Measurements from ENCODE around the gene FBXL13. TPM values are rescaled to one million over a fixed set of nuclear protein-coding genes. Genes with fewer than 3 reads are reported as not detected.

Gene FBXL13
- total and polyA plus RNA-seq, 2 of the 8 experiments (the other 6 are each of a cell fraction or from before 2014, with no cell fraction given) = 1.2 to 2.8 TPM

GRCh38 chr7:102990642-102991041 is 84.0 kb downstream of the FBXL13 start:
- Histone ChIP-seq H2BK12ac (ENCODE audit: low read depth, low read length) (no peak overlapping the region), H2AK5ac (ENCODE audit: low read depth, low read length) (no peak overlapping the region), H3K23me2 (ENCODE audit: low read depth, low read length) (no peaks in the 10 kb centered on the region), H2BK15ac (ENCODE audit: low read length) (no peak overlapping the region), H3K4me2 (ENCODE audit: insufficient read depth in 1 of 2, low read depth in 2 of 2, low read length in 2 of 2) (no peak overlapping the region), H3K79me2 (ENCODE audit: control insufficient read depth in 1 of 2, insufficient read depth in 2 of 2, low read length in 2 of 2) (no peaks in the 10 kb centered on the region), H3K27me3 (replicated peaks in 1 of 4; ENCODE audit: control insufficient read depth in 3 of 4, extremely low read depth in 1 of 4, insufficient read depth in 3 of 4, low read length in 3 of 4) (no peaks in the 10 kb centered on the region; a peak in 1 of 7 replicates), H3K18ac (ENCODE audit: extremely low read depth, low read length) (no peak overlapping the region), H2BK5ac (ENCODE audit: low read depth, low read length) (no peak overlapping the region), H3K56ac (replicated peaks; ENCODE audit: insufficient read length, low read depth, low read length) (no peak overlapping the region), H3K36me3 (ENCODE audit: control insufficient read depth in 2 of 4, insufficient read depth in 4 of 4, low read length in 3 of 4) (no peaks in the 10 kb centered on the region), H4K91ac (replicated peaks; ENCODE audit: insufficient read length, low read length) (no peak overlapping the region), H3K4ac (replicated peaks; ENCODE audit: insufficient read length, low read depth, low read length) (no peak overlapping the region), H3K23ac (ENCODE audit: insufficient read length) (no peak overlapping the region), H4K5ac (ENCODE audit: insufficient read length, low read depth, low read length) (no peak overlapping the region), H3K9ac (replicated peaks in 1 of 4; ENCODE audit: extremely low read depth in 1 of 4, low read depth in 3 of 4, low read length in 3 of 4) (no peak overlapping the region), H4K20me1 (replicated peaks in 1 of 2; ENCODE audit: control insufficient read depth in 1 of 2, insufficient read depth in 2 of 2, low read length in 2 of 2) (no peaks in the 10 kb centered on the region), H4K8ac (ENCODE audit: extremely low read depth, insufficient read depth, low read length) (no peak overlapping the region), H2BK20ac (ENCODE audit: low read length) (no peak overlapping the region), H3K79me1 (ENCODE audit: low read depth, low read length) (no peaks in the 10 kb centered on the region), H3K27ac (ENCODE audit: low read depth, low read length) (no peak overlapping the region), H3K4me3 (ENCODE audit: extremely low read depth in 1 of 4, insufficient read depth in 2 of 4, low read depth in 3 of 4, low read length in 4 of 4) (no peak overlapping the region), H3K9me3 (ENCODE audit: insufficient read depth in 2 of 2, low read depth in 1 of 2, low read length in 1 of 2) (peaks cover 0 to 3% of the 10 kb centered on the region in 2 experiments; a peak in 2 of 4 replicates), H2AFZ (ENCODE audit: low read length) (no peak overlapping the region), H3K14ac (ENCODE audit: insufficient read length) (no peak overlapping the region), H3K4me1 (replicated peaks in 1 of 4; ENCODE audit: control insufficient read depth in 3 of 4, insufficient read depth in 4 of 4, low read length in 3 of 4) (no peaks in the 10 kb centered on the region), H2BK120ac (replicated peaks; ENCODE audit: low read depth, low read length) (no peak overlapping the region)
- DNase-seq (ENCODE audit: low read depth in 1 of 2, low spot score in 2 of 2) = no peak
- ChIA-PET POLR2A (ENCODE audit: partially characterized antibody) (no interaction called here), CTCF (ENCODE audit: partially characterized antibody) (interaction anchor here (1.1 kb wide), 1 partner anchor 76 kb away, joined by 3 read pairs; no protein-coding TSS in a partner anchor)
- no peak for FAIRE-seq
- no peak for TF ChIP-seq CBX5 (IDR thresholded peaks at IDR 0.05; ENCODE audit: low read depth, low read length)
- TF ChIP-seq FOSL1 (IDR thresholded peaks at IDR 0.05; ENCODE audit: insufficient read depth, low read depth, low read length) = no peak
- no peak for TF ChIP-seq MAX (IDR thresholded peaks at IDR 0.05)
- TF ChIP-seq NANOG (IDR thresholded peaks at IDR 0.05; ENCODE audit: insufficient read depth, low read depth, low read length, poor library complexity, severe bottlenecking) = no peak
- TF ChIP-seq GABPA (IDR thresholded peaks at IDR 0.05; ENCODE audit: borderline replicate concordance, insufficient read depth, low read length) = no peak
- no peak for TF ChIP-seq TEAD4 (IDR thresholded peaks at IDR 0.05; ENCODE audit: low read depth, low read length)
- TF ChIP-seq SRF (IDR thresholded peaks at IDR 0.05; ENCODE audit: low read depth, low read length) = no peak
- no peak for TF ChIP-seq EGR1 (IDR thresholded peaks at IDR 0.05; ENCODE audit: borderline replicate concordance, low read depth, low read length)
- TF ChIP-seq ATF3 (IDR thresholded peaks at IDR 0.05; ENCODE audit: insufficient read depth, low read depth, low read length) = no peak
- TF ChIP-seq PHF8 (conservative IDR thresholded peaks at IDR 0.05; ENCODE audit: low read depth, low read length) = no peak
- TF ChIP-seq CREB1 (IDR thresholded peaks at IDR 0.05) = no peak
- no peak for TF ChIP-seq CHD1 (IDR thresholded peaks at IDR 0.05; ENCODE audit: low read depth, low read length)
- 85% methylated on average over 2 of the region's 2 CpGs; no CpG with 5 or more reads in 1 of the 2 experiments for WGBS, 2 experiments (ENCODE audit: extremely low coverage in 1 of 2, insufficient coverage in 1 of 2, insufficient read length in 1 of 2, insufficient replicate concordance in 2 of 2, low coverage in 1 of 2, low lambda C conversion rate in 2 of 2, missing lambda C conversion rate in 1 of 2)

All from H1 (cell line).